IMR-90 (cell line): ENCODE data around the gene CMIP. TPM values are rescaled to one million over a fixed set of nuclear protein-coding genes. Genes with fewer than 3 reads are reported as not detected.

ENCODE experiments used
- ATAC-seq: fragments of 200-7000 bp; cut with Tn5 transposase; 2 replicates; pipeline ENCODE4 v1.9.1; 2020; ENCODE audit warnings: low read depth, mild to moderate bottlenecking, moderate library complexity
- BruUV-seq: library from RNA; stranded (reverse); fragments of 400-500 nt; replicated peaks from 2 replicates; lab custom pipeline; 2021; lab: Mats Ljungman, UMichigan
- CTCF ChIA-PET: fragments of 300-600 bp; formaldehyde crosslinking; extraction: SDS; loops from one replicate; lab custom pipeline; 2021; ENCODE audit warnings: antibody characterized with exemption; lab: Yijun Ruan, JAX
- POLR2A ChIA-PET: fragments of 300-600 bp; sonication (Branson Sonifier 250); formaldehyde crosslinking; loops from one replicate; lab custom pipeline; 2022; ENCODE audit warnings: antibody characterized with exemption; ENCODE audit not compliant: unreplicated experiment; lab: Charles Lee
- DNase-seq: peaks from one replicate; pipeline ENCODE4 v3.0.0; 2013
- H2AFZ ChIP-seq: replicated peaks from 2 replicates; pipeline ENCODE3; 2013; ENCODE audit warnings: low read length, mild to moderate bottlenecking; ENCODE audit not compliant: poor library complexity
- H2AK5ac ChIP-seq: 2 replicates; pipeline ENCODE4 v1.6.1; 2013; ENCODE audit warnings: low read depth, low read length, inconsistent platforms
- H2AK9ac ChIP-seq: replicated peaks from 2 replicates; pipeline ENCODE3; 2013; ENCODE audit warnings: mild to moderate bottlenecking, low read depth, low read length, moderate library complexity; ENCODE audit not compliant: poor library complexity
- H2BK120ac ChIP-seq: 2 replicates; pipeline ENCODE4 v1.6.1; 2013; ENCODE audit warnings: low read depth, low read length, inconsistent platforms
- H2BK15ac ChIP-seq: 3 replicates; pipeline ENCODE4 v1.6.1; 2013; ENCODE audit warnings: low read depth, low read length, inconsistent platforms
- H2BK20ac ChIP-seq: 2 replicates; pipeline ENCODE4 v1.6.1; 2013; ENCODE audit warnings: low read depth, mild to moderate bottlenecking, inconsistent platforms, low read length, moderate library complexity
- H2BK5ac ChIP-seq: 2 replicates; pipeline ENCODE4 v1.6.1; 2013; ENCODE audit warnings: mild to moderate bottlenecking, low read depth, low read length, inconsistent platforms; ENCODE audit not compliant: poor library complexity, severe bottlenecking
- H3K14ac ChIP-seq: replicated peaks from 2 replicates; pipeline ENCODE4 v1.6.1; 2013; ENCODE audit warnings: low read depth, low read length, inconsistent platforms
- H3K18ac ChIP-seq: 2 replicates; pipeline ENCODE4 v1.6.1; 2013; ENCODE audit warnings: low read depth, low read length, control low read depth
- H3K23ac ChIP-seq: 2 replicates; pipeline ENCODE4 v1.6.1; 2013; ENCODE audit warnings: low read depth, low read length, inconsistent platforms
- H3K27ac ChIP-seq: 2 replicates; pipeline ENCODE4 v1.5.1; 2013; ENCODE audit warnings: mild to moderate bottlenecking, control low read depth, low read length; ENCODE audit not compliant: insufficient read depth
- H3K27me3 ChIP-seq: 2 replicates; pipeline ENCODE4 v1.6.1; 2013; ENCODE audit warnings: low read length; ENCODE audit not compliant: control insufficient read depth, insufficient read depth
- H3K36me3 ChIP-seq: 2 replicates; pipeline ENCODE4 v1.6.1; 2013; ENCODE audit warnings: low read length, mixed read lengths; ENCODE audit not compliant: control insufficient read depth, insufficient read depth
- H3K4ac ChIP-seq: 2 replicates; pipeline ENCODE4 v1.6.1; 2013; ENCODE audit warnings: low read depth, low read length, inconsistent platforms
- H3K4me1 ChIP-seq: 2 replicates; pipeline ENCODE4 v1.6.1; 2013; ENCODE audit warnings: low read length, mixed read lengths; ENCODE audit not compliant: control insufficient read depth, insufficient read depth
- H3K4me2 ChIP-seq: 2 replicates; pipeline ENCODE4 v1.6.1; 2013; ENCODE audit warnings: low read depth, mild to moderate bottlenecking, control low read depth, low read length, moderate library complexity
- H3K4me3 ChIP-seq: 2 replicates; pipeline ENCODE4 v1.5.1; 2013; ENCODE audit warnings: low read depth, mild to moderate bottlenecking, control low read depth, low read length, moderate library complexity; ENCODE audit not compliant: insufficient read depth
- H3K56ac ChIP-seq: 2 replicates; pipeline ENCODE4 v1.6.1; 2013; ENCODE audit warnings: low read length, inconsistent platforms; ENCODE audit not compliant: insufficient read depth; ENCODE audit errors: extremely low read depth
- H3K79me1 ChIP-seq, 2 experiments: 2 replicates each; pipeline ENCODE4 v1.6.1; 2013; ENCODE audit warnings: low read length in 2 of 2, inconsistent platforms in 1 of 2, low read depth in 1 of 2
- H3K9ac ChIP-seq: 2 replicates; pipeline ENCODE4 v1.6.1; 2013; ENCODE audit warnings: low read depth, low read length, control low read depth
- H3K9me1 ChIP-seq: 2 replicates; pipeline ENCODE4 v1.6.1; 2013; ENCODE audit warnings: low read length, inconsistent platforms; ENCODE audit not compliant: insufficient read depth
- H3K9me3 ChIP-seq: 2 replicates; pipeline ENCODE4 v1.6.1; 2013; ENCODE audit warnings: low read length; ENCODE audit not compliant: control insufficient read depth, insufficient read depth
- H4K20me1 ChIP-seq: 2 replicates; pipeline ENCODE4 v1.6.1; 2013; ENCODE audit warnings: low read length, inconsistent platforms; ENCODE audit not compliant: insufficient read depth
- H4K5ac ChIP-seq: 2 replicates; pipeline ENCODE4 v1.6.1; 2013; ENCODE audit warnings: mild to moderate bottlenecking, low read depth, low read length, control low read depth
- H4K8ac ChIP-seq, 2 experiments: 2 replicates each; pipeline ENCODE4 v1.6.1; 2013; ENCODE audit warnings: low read depth in 2 of 2, low read length in 2 of 2, control low read depth in 1 of 2, inconsistent platforms in 1 of 2
- H4K91ac ChIP-seq: 2 replicates; pipeline ENCODE4 v1.6.1; 2013; ENCODE audit warnings: low read depth, low read length, inconsistent platforms; ENCODE audit not compliant: insufficient read depth
- BHLHE40 ChIP-seq: fragments of 150-350 bp; IDR thresholded peaks from 2 replicates; pipeline ENCODE4 v1.6.1; 2016; ENCODE audit warnings: mild to moderate bottlenecking, low read depth, low read length
- CEBPB ChIP-seq: IDR thresholded peaks from 2 replicates; pipeline ENCODE4 v1.6.1; 2012; ENCODE audit warnings: low read depth, low read length, improper control_type of control experiment
- CHD1 ChIP-seq: IDR thresholded peaks from 2 replicates; pipeline ENCODE4 v1.6.1; 2012; ENCODE audit warnings: low read depth, low read length, improper control_type of control experiment
- CTCF ChIP-seq: conservative IDR thresholded peaks from 2 replicates; pipeline ENCODE4 v1.5.1; 2012; ENCODE audit warnings: mild to moderate bottlenecking, low read depth, low read length, improper control_type of control experiment
- MAZ ChIP-seq: IDR thresholded peaks from 2 replicates; pipeline ENCODE4 v1.6.1; 2012; ENCODE audit warnings: low read depth, mild to moderate bottlenecking, low read length, improper control_type of control experiment, moderate library complexity, borderline replicate concordance
- MXI1 ChIP-seq: IDR thresholded peaks from 2 replicates; pipeline ENCODE4 v1.6.1; 2012; ENCODE audit warnings: low read depth, mild to moderate bottlenecking, low read length, moderate library complexity, borderline replicate concordance
- NFE2L2 ChIP-seq: fragments of 150-350 bp; IDR thresholded peaks from 2 replicates; pipeline ENCODE4 v1.6.1; 2016; ENCODE audit warnings: low read depth, mild to moderate bottlenecking, low read length
- POLR2A ChIP-seq: IDR thresholded peaks from 2 replicates; pipeline ENCODE4 v1.6.1; 2012; ENCODE audit warnings: mild to moderate bottlenecking, low read depth, low read length
- SMC3 ChIP-seq: fragments of 150-350 bp; IDR thresholded peaks from 2 replicates; pipeline ENCODE4 v1.6.1; 2016; ENCODE audit warnings: low read depth, mild to moderate bottlenecking, antibody characterized with exemption, low read length, moderate library complexity
- USF2 ChIP-seq: fragments of 150-350 bp; IDR thresholded peaks from 2 replicates; pipeline ENCODE4 v1.6.1; 2017; ENCODE audit warnings: mild to moderate bottlenecking, antibody characterized with exemption, low read length, low read depth
- WGBS, 2 experiments: methylation state at CpG; one replicate each; pipeline versions ENCODE4 v1.1.5 to v1.1.7; 2013; ENCODE audit warnings: missing lambda C conversion rate in 2 of 2; ENCODE audit not compliant: insufficient read length in 1 of 2; ENCODE audit errors: extremely low coverage in 2 of 2; 5-methylcytosine and 5-hydroxymethylcytosine counted together
- dilution Hi-C: fragments of 300-500 bp; cut with HindIII; formaldehyde crosslinking; loops from one replicate; pipeline ENCODE4 v1.14.3; 2018; ENCODE audit warnings: low sequenced_read_pairs; ENCODE audit not compliant: unreplicated experiment
- in situ Hi-C: fragments of 300-500 bp; cut with MboI; formaldehyde crosslinking; loops from 3 replicates; pipeline ENCODE4 v1.14.3; 2019; ENCODE audit warnings: low sequenced_read_pairs, inconsistent platforms, mixed read lengths
- intact Hi-C: fragments of 100-400 bp; cut with micrococcal nuclease; formaldehyde crosslinking; loops from 2 replicates; pipeline ENCODE4 v1.10.0; 2022
- polyA plus RNA-seq, 3 experiments: library from polyadenylated mRNA; depleted of rRNA; stranded (reverse); fragments of >200 nt; gene quantifications; 2 replicates each; pipeline ENCODE4 v1.2.3, GENCODE V29; 2012; ENCODE audit warnings: low replicate concordance in 1 of 3
- total RNA-seq: library from RNA; depleted of rRNA; stranded (reverse); fragments of >200 nt; gene quantifications from 2 replicates; pipeline ENCODE4 v1.2.3, GENCODE V29; 2012
- TF ChIP-seq, protein P1 (sequence below): fragments of 150-350 bp; IDR thresholded peaks from 2 replicates; pipeline ENCODE4 v1.6.1; 2016; ENCODE audit warnings: low read depth, mild to moderate bottlenecking, low read length, moderate library complexity, borderline replicate concordance

The CMIP gene
- total and polyA plus RNA-seq, 2 of the 4 experiments (the other 2 are of a cell fraction), result 3.2 to 11.6 TPM

DNA sequence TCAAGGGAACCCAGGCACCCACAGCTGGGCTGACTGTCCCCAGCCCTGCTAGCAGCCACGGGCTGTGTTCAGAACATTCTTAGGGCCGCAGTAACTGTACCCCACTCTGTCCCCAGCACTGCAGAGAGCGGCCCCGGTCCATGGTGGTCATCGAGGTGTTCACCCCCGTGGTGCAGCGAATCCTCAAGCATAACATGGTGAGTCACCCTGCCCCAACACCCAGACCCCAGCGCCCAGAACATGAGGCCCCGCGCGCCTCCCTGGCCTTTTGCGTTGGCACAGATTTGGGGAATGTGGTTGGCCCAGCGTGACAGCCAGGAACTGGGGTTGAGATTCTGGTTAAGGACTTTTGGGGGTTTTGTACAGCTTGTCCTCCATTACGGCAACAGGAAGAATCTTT is 219.5 kb downstream of the CMIP start:
- H3K27ac ChIP-seq, result no peak overlapping the region
- BruUV-seq, result no TSS peak
- DNase-seq, result no peak

More for the DNA sequence above, 219.5 kb downstream of the CMIP start:
- TF ChIP-seq NFE2L2 (no peak), CTCF (no peak), USF2 (no peak), MAZ (no peak), SMC3 (no peak), MXI1 (no peak), BHLHE40 (no peak), CHD1 (no peak), POLR2A (no peak), CEBPB (no peak)
- TF ChIP-seq, protein P1, sequence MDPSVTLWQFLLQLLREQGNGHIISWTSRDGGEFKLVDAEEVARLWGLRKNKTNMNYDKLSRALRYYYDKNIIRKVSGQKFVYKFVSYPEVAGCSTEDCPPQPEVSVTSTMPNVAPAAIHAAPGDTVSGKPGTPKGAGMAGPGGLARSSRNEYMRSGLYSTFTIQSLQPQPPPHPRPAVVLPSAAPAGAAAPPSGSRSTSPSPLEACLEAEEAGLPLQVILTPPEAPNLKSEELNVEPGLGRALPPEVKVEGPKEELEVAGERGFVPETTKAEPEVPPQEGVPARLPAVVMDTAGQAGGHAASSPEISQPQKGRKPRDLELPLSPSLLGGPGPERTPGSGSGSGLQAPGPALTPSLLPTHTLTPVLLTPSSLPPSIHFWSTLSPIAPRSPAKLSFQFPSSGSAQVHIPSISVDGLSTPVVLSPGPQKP, result no peak
- intact Hi-C loops (no loop called here), dilution Hi-C loops (no loop called here), in situ Hi-C loops (no loop called here)
- POLR2A ChIA-PET, result no interaction called here
- Histone ChIP-seq H4K20me1 (no peaks in the 10 kb centered on the region), H3K4me1 (no peaks in the 10 kb centered on the region), H3K79me1 (no peaks in the 10 kb centered on the region; a peak in 1 of 4 replicates), H3K27me3 (no peaks in the 10 kb centered on the region), H3K9me1 (0 out of 2 replicates have a peak, but pooled peaks cover 3% of the 10 kb centered on the region), H2BK20ac (no peak overlapping the region), H3K9ac (no peak overlapping the region), H2BK120ac (no peak overlapping the region), H2AK5ac (no peak overlapping the region), H3K18ac (no peak overlapping the region), H3K9me3 (no peaks in the 10 kb centered on the region), H4K91ac (no peak overlapping the region), H2AFZ (no peak overlapping the region), H2AK9ac (peak overlapping the region; percentile 45), H3K23ac (no peak overlapping the region), H3K4me2 (no peak overlapping the region), H3K4ac (no peak overlapping the region), H3K56ac (no peak overlapping the region), H3K4me3 (no peak overlapping the region), H4K5ac (no peak overlapping the region), H3K14ac (no peak overlapping the region), H2BK5ac (no peak overlapping the region), H4K8ac (no peak overlapping the region), H3K36me3 (peaks cover 23% of the 10 kb centered on the region), H2BK15ac (no peak overlapping the region)
- CTCF ChIA-PET, result no interaction called here
- 93% methylated on average over 5 of the region's 14 CpGs; no CpG with 5 or more reads in 1 of the 2 experiments for WGBS, 2 experiments
- ATAC-seq, result no peak
